Liver (tissue), 9 donors: Measurements from ENCODE around the gene FN3K. TPM values are rescaled to one million over a fixed set of nuclear protein-coding genes. Genes with fewer than 3 reads are reported as not detected.

Experiments
- DNase-seq: peaks from one replicate; pipeline ENCODE4 v3.0.0-alpha.2; 2017; ENCODE audit warnings: low spot score
- H3K27ac ChIP-seq, 2 donors: one replicate each; pipeline ENCODE4 v1.7.0; 2013; ENCODE audit warnings: inconsistent platforms in 2 of 2, low read length in 2 of 2, control low read depth in 1 of 2, low read depth in 1 of 2, mild to moderate bottlenecking in 1 of 2
- H3K27me3 ChIP-seq, 4 donors: one replicate each; pipeline versions ENCODE4 v1.6.1 to v1.7.0; 2013; ENCODE audit warnings: low read length in 3 of 4, inconsistent platforms in 1 of 4, mild to moderate bottlenecking in 1 of 4, moderate library complexity in 1 of 4; ENCODE audit not compliant: control insufficient read depth in 4 of 4, insufficient read depth in 4 of 4
- H3K36me3 ChIP-seq, 4 donors: one replicate each; pipeline versions ENCODE4 v1.6.1 to v1.7.0; 2013; ENCODE audit warnings: low read length in 3 of 4, mild to moderate bottlenecking in 3 of 4, low read depth in 1 of 4, moderate library complexity in 1 of 4; ENCODE audit not compliant: control insufficient read depth in 4 of 4, insufficient read depth in 3 of 4
- H3K4me1 ChIP-seq, 4 donors: one replicate each; pipeline versions ENCODE4 v1.6.1 to v1.7.0; 2013; ENCODE audit warnings: low read length in 3 of 4, mild to moderate bottlenecking in 3 of 4, moderate library complexity in 1 of 4; ENCODE audit not compliant: control insufficient read depth in 4 of 4, insufficient read depth in 4 of 4
- H3K4me3 ChIP-seq, 3 donors: one replicate each; pipeline versions ENCODE4 v1.6.1 to v1.7.0; 2013; ENCODE audit warnings: low read length in 3 of 3, control low read depth in 1 of 3, low read depth in 1 of 3, mild to moderate bottlenecking in 1 of 3
- H3K9ac ChIP-seq, 2 donors: one replicate each; pipeline ENCODE4 v1.7.0; 2013; ENCODE audit warnings: low read length in 2 of 2, mild to moderate bottlenecking in 2 of 2, moderate library complexity in 2 of 2, control low read depth in 1 of 2, low read depth in 1 of 2
- H3K9me3 ChIP-seq, 4 donors: one replicate each; pipeline versions ENCODE4 v1.6.1 to v1.7.0; 2013; ENCODE audit warnings: low read length in 3 of 4; ENCODE audit not compliant: control insufficient read depth in 4 of 4
- EGR1 ChIP-seq, 2 donors: IDR thresholded peaks; 2 replicates each; pipeline ENCODE4 v1.6.1; 2016 to 2018; ENCODE audit warnings: antibody characterized with exemption in 2 of 2, low read depth in 2 of 2
- FOXA2 ChIP-seq: IDR thresholded peaks from 2 replicates; pipeline ENCODE4 v1.6.1; 2016; ENCODE audit warnings: antibody characterized with exemption
- GABPA ChIP-seq, 2 donors: IDR thresholded peaks in 1 of 2; conservative IDR thresholded peaks in 1 of 2; 2 replicates each; pipeline ENCODE4 v1.6.1; 2016; ENCODE audit warnings: antibody characterized with exemption in 2 of 2, mild to moderate bottlenecking in 1 of 2, moderate library complexity in 1 of 2
- HNF4A ChIP-seq, 2 donors: conservative IDR thresholded peaks; 2 replicates each; pipeline ENCODE4 v1.6.1; 2016; ENCODE audit warnings: antibody characterized with exemption in 2 of 2, mild to moderate bottlenecking in 2 of 2
- HNF4G ChIP-seq: IDR thresholded peaks from 2 replicates; pipeline ENCODE4 v1.6.1; 2016; ENCODE audit warnings: antibody characterized with exemption
- JUND ChIP-seq, 2 donors: IDR thresholded peaks; 2 replicates each; pipeline ENCODE4 v1.6.1; 2016; ENCODE audit warnings: antibody characterized with exemption in 2 of 2
- NR2F2 ChIP-seq: IDR thresholded peaks from 2 replicates; pipeline ENCODE4 v1.6.1; 2016; ENCODE audit warnings: antibody characterized with exemption
- RAD21 ChIP-seq, 2 donors: IDR thresholded peaks; 2 replicates each; pipeline ENCODE4 v1.6.1; 2016; ENCODE audit warnings: antibody characterized with exemption in 2 of 2, mild to moderate bottlenecking in 2 of 2
- RXRA ChIP-seq, 2 donors: IDR thresholded peaks; 2 replicates each; pipeline ENCODE4 v1.6.1; 2017 to 2018; ENCODE audit warnings: antibody characterized with exemption in 2 of 2, mild to moderate bottlenecking in 1 of 2
- SP1 ChIP-seq: IDR thresholded peaks from 2 replicates; pipeline ENCODE4 v1.6.1; 2018; ENCODE audit warnings: antibody characterized with exemption, mild to moderate bottlenecking
- TAF1 ChIP-seq: conservative IDR thresholded peaks from 2 replicates; pipeline ENCODE4 v1.6.1; 2016; ENCODE audit warnings: antibody characterized with exemption, mild to moderate bottlenecking
- YY1 ChIP-seq: IDR thresholded peaks from 2 replicates; pipeline ENCODE4 v1.6.1; 2016; ENCODE audit warnings: antibody characterized with exemption, mild to moderate bottlenecking
- ZBTB33 ChIP-seq: IDR thresholded peaks from 2 replicates; pipeline ENCODE4 v1.6.1; 2016; ENCODE audit warnings: antibody characterized with exemption
- WGBS: extraction: QIAGEN DNeasy Blood & Tissue Kit; methylation state at CpG from one replicate; pipeline ENCODE4 v1.1.7; 2013; 5-methylcytosine and 5-hydroxymethylcytosine counted together
- polyA plus RNA-seq, 2 donors: library from polyadenylated mRNA; stranded (reverse) in 1 of 2; unstranded in 1 of 2; fragments of 200-250 nt in 1 of 2; fragments of >200 nt in 1 of 2; fragmentation: Nextera tagmentation in 1 of 2; extraction: Ambion mirVana in 1 of 2; gene quantifications; one replicate each; pipeline versions ENCODE4 v1.2.1 to v1.2.3, GENCODE V29; 2013 to 2015
- total RNA-seq, 2 donors: library from RNA; depleted of rRNA; stranded (reverse); fragments of >200 nt; gene quantifications; one replicate each; pipeline ENCODE4 v1.2.3, GENCODE V29; 2014
- TF ChIP-seq, protein P1 (sequence below): fragments of 150-350 bp; IDR thresholded peaks from 2 replicates; pipeline ENCODE4 v1.5.1; 2017; ENCODE audit warnings: improper control_type of control experiment, low read depth, low read length; ENCODE audit not compliant: missing input control
- TF ChIP-seq, protein P2 (sequence below): IDR thresholded peaks from 2 replicates; pipeline ENCODE4 v1.6.1; 2016; ENCODE audit warnings: antibody characterized with exemption
- TF ChIP-seq, protein P3 (sequence below): IDR thresholded peaks from 2 replicates; pipeline ENCODE4 v1.6.1; 2016; ENCODE audit warnings: antibody characterized with exemption
- donor health status: healthy.
- donor health status: healthy.
- donor health status: healthy.
- donor health status: healthy.
- donor health status: healthy.

The FN3K gene
- total and polyA plus RNA-seq, 4 donors = 18.4 to 28.7 (median 22.9) TPM

GRCh38 chr17:82716203-82717010, 19.0 kb upstream of the FN3K start, which contains the start of gene FN3KRP (continued):
- TF ChIP-seq, protein P1, sequence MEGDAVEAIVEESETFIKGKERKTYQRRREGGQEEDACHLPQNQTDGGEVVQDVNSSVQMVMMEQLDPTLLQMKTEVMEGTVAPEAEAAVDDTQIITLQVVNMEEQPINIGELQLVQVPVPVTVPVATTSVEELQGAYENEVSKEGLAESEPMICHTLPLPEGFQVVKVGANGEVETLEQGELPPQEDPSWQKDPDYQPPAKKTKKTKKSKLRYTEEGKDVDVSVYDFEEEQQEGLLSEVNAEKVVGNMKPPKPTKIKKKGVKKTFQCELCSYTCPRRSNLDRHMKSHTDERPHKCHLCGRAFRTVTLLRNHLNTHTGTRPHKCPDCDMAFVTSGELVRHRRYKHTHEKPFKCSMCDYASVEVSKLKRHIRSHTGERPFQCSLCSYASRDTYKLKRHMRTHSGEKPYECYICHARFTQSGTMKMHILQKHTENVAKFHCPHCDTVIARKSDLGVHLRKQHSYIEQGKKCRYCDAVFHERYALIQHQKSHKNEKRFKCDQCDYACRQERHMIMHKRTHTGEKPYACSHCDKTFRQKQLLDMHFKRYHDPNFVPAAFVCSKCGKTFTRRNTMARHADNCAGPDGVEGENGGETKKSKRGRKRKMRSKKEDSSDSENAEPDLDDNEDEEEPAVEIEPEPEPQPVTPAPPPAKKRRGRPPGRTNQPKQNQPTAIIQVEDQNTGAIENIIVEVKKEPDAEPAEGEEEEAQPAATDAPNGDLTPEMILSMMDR = no peak
- peak; percentile 78 for TF ChIP-seq ZBTB33
- no peak for TF ChIP-seq TAF1
- peak; percentile 41 to 47 for TF ChIP-seq RXRA (IDR thresholded peaks at IDR 0.05)
- TF ChIP-seq JUND (IDR thresholded peaks at IDR 0.05) = no peak
- peak in 1 of 2 donors; percentile 70 for TF ChIP-seq GABPA (IDR thresholded peaks at IDR 0.05 in 1 of 2, conservative IDR thresholded peaks at IDR 0.05 in 1 of 2)
- no peak for TF ChIP-seq FOXA2
- no peak for TF ChIP-seq NR2F2
- no peak for TF ChIP-seq HNF4G

- no peak overlapping the region for H3K9ac ChIP-seq
- peaks cover 2 to 33% (median 17%) of the 10 kb centered on the region in 4 donors for H3K4me1 ChIP-seq
- DNase-seq = no peak
- no peak overlapping the region for H3K4me3 ChIP-seq
- 97% methylated on average over 18 of the region's 18 CpGs for WGBS
- H3K9me3 ChIP-seq = no peaks in the 10 kb centered on the region
- H3K36me3 ChIP-seq = peaks cover 3 to 27% (median 9%) of the 10 kb centered on the region in 4 donors
- H3K27me3 ChIP-seq = no peaks in the 10 kb centered on the region
- TF ChIP-seq HNF4A (conservative IDR thresholded peaks at IDR 0.05) = no peak
- TF ChIP-seq, protein P1 = no peak
- no peak overlapping the region for H3K27ac ChIP-seq
Measured at GRCh38 chr17:82718986-82719685, 16.3 kb upstream of the FN3K start.

DNA sequence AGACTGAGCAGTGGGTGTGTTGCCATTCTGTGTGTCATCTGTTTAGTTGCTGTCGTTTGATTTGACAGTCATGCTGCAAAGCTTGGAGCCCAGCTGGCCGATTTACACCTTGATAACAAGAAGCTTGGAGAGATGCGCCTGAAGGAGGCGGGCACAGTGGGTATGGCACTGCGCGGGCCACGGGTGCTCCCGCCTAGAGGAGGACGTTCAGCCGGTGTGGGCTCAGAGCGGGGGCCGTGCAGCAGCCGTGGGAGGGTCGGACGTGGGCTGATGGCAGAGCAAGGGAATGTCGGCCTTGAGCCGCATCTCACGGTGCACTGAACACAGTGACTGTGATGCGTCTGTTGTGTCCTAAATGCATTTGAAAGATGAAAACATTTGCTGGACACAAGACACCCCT, 15.2 kb upstream of the FN3K start:
- no peak overlapping the region for H3K27ac ChIP-seq
- no peaks in the 10 kb centered on the region for H3K9me3 ChIP-seq
- no peaks in the 10 kb centered on the region for H3K27me3 ChIP-seq
- no peak for DNase-seq
- peaks cover 0 to 33% (median 17%) of the 10 kb centered on the region in 4 donors for H3K4me1 ChIP-seq
- no peak overlapping the region for H3K4me3 ChIP-seq
- 97% methylated on average over 19 of the region's 19 CpGs for WGBS
- H3K9ac ChIP-seq = no peak overlapping the region
- peaks cover 4 to 27% (median 9%) of the 10 kb centered on the region in 4 donors for H3K36me3 ChIP-seq
- TF ChIP-seq HNF4A (conservative IDR thresholded peaks at IDR 0.05) (no peak), ZBTB33 (no peak), JUND (IDR thresholded peaks at IDR 0.05) (no peak), RAD21 (IDR thresholded peaks at IDR 0.05) (no peak), GABPA (IDR thresholded peaks at IDR 0.05 in 1 of 2, conservative IDR thresholded peaks at IDR 0.05 in 1 of 2) (no peak), YY1 (no peak), HNF4G (no peak), SP1 (no peak), EGR1 (IDR thresholded peaks at IDR 0.05; ENCODE audit: low read depth in 2 of 2) (no peak)
- TF ChIP-seq, protein P1 = no peak
- TF ChIP-seq, protein P2, sequence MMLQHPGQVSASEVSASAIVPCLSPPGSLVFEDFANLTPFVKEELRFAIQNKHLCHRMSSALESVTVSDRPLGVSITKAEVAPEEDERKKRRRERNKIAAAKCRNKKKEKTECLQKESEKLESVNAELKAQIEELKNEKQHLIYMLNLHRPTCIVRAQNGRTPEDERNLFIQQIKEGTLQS = no peak
- TF ChIP-seq, protein P3, sequence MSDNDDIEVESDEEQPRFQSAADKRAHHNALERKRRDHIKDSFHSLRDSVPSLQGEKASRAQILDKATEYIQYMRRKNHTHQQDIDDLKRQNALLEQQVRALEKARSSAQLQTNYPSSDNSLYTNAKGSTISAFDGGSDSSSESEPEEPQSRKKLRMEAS = no peak
